Body of pancreas (tissue), 4 donors: ENCODE measurements around the gene LIN9.

Experiments
- POLR2A ChIP-seq, 3 donors: fragments of 450-650 bp; IDR thresholded peaks; one replicate each; pipeline ENCODE4 v1.6.1; 2016; ENCODE audit warnings: antibody characterized with exemption in 3 of 3, mild to moderate bottlenecking in 2 of 3
- TF ChIP-seq, protein P1 (sequence below), 7 experiments: fragments of 450-650 bp in 4 of 7; fragments of 200-600 bp in 3 of 7; sonication (generic) in 3 of 7; IDR thresholded peaks; one replicate each; pipeline ENCODE4 v1.5.1; 2016 to 2019; ENCODE audit warnings: antibody characterized with exemption in 7 of 7

DNA sequence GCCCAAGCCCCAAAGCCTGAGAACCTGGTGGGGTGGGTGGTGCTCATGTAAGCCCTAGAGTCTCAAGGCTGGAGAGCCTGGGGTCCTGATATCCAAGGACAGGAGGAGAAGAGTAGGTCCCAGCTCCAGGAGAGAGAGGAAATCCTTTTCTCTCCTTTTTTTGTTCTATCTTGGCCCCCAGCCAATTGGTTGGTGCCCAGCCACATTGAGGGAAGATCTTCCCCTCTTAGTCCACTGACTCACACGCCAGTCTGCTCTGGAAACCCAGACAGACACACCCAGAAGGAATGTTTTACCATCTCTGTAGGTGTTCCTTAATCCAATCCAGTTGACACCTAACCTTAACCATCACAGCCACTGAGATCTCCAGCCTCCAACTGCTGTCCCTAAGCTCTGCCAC, 16.2 kb upstream of the LIN9 start:
- TF ChIP-seq POLR2A (IDR thresholded peaks at IDR 0.05) = no peak
- TF ChIP-seq, protein P1, sequence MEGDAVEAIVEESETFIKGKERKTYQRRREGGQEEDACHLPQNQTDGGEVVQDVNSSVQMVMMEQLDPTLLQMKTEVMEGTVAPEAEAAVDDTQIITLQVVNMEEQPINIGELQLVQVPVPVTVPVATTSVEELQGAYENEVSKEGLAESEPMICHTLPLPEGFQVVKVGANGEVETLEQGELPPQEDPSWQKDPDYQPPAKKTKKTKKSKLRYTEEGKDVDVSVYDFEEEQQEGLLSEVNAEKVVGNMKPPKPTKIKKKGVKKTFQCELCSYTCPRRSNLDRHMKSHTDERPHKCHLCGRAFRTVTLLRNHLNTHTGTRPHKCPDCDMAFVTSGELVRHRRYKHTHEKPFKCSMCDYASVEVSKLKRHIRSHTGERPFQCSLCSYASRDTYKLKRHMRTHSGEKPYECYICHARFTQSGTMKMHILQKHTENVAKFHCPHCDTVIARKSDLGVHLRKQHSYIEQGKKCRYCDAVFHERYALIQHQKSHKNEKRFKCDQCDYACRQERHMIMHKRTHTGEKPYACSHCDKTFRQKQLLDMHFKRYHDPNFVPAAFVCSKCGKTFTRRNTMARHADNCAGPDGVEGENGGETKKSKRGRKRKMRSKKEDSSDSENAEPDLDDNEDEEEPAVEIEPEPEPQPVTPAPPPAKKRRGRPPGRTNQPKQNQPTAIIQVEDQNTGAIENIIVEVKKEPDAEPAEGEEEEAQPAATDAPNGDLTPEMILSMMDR (IDR thresholded peaks at IDR 0.05) = no peak
